Gastroesophageal sphincter (tissue), 3 donors: ENCODE measurements around the gene DOCK2.

Source experiments
- EP300 ChIP-seq: sonication (generic); formaldehyde crosslinking; IDR thresholded peaks from one replicate; pipeline ENCODE4 v1.6.1; 2017; ENCODE audit warnings: antibody characterized with exemption, mild to moderate bottlenecking
- TF ChIP-seq, protein P1 (sequence below), 4 experiments: fragments of 200-600 bp in 2 of 4; fragments of 450-650 bp in 2 of 4; sonication (generic) in 1 of 4; IDR thresholded peaks; one replicate each; pipeline ENCODE4 v1.5.1; 2017 to 2019; ENCODE audit warnings: antibody characterized with exemption in 4 of 4, mild to moderate bottlenecking in 2 of 4, moderate library complexity in 2 of 4

DNA sequence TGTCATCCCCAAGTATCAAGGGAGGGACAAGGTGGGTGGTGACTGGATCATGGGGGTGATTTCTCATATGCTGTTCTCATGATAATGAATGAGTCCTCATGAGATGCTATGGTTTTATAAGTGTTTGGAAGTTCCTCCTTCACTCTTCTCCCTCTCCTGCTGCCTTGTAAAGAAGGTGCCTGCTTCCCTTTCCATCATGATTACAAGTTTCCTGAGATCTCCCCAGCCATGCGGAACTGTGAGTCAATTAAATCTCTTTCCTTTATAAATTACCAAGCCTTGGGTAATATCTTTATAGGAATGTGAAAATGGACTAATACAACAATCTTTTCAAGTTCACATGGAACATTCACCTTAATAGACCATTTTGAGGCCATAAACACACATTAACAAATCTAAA lies 21.5 kb upstream of the DOCK2 start:
- TF ChIP-seq, protein P1, sequence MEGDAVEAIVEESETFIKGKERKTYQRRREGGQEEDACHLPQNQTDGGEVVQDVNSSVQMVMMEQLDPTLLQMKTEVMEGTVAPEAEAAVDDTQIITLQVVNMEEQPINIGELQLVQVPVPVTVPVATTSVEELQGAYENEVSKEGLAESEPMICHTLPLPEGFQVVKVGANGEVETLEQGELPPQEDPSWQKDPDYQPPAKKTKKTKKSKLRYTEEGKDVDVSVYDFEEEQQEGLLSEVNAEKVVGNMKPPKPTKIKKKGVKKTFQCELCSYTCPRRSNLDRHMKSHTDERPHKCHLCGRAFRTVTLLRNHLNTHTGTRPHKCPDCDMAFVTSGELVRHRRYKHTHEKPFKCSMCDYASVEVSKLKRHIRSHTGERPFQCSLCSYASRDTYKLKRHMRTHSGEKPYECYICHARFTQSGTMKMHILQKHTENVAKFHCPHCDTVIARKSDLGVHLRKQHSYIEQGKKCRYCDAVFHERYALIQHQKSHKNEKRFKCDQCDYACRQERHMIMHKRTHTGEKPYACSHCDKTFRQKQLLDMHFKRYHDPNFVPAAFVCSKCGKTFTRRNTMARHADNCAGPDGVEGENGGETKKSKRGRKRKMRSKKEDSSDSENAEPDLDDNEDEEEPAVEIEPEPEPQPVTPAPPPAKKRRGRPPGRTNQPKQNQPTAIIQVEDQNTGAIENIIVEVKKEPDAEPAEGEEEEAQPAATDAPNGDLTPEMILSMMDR (IDR thresholded peaks at IDR 0.05) = no peak
- TF ChIP-seq EP300 = no peak
